CD4-positive, alpha-beta T cell treated with Interleukin-17A for 4 hours (primary cell): ENCODE data around the gene XG.
"Not testable (repeated sequence)": the region's sequence is repeated elsewhere in the genome, so short reads cannot be mapped to it uniquely, and the experiment has no call there.

Experiments
- DNase-seq: peaks from one replicate; pipeline ENCODE4 v3.0.0-alpha.2; 2020; ENCODE audit warnings: mixed read lengths

XG gene

DNA sequence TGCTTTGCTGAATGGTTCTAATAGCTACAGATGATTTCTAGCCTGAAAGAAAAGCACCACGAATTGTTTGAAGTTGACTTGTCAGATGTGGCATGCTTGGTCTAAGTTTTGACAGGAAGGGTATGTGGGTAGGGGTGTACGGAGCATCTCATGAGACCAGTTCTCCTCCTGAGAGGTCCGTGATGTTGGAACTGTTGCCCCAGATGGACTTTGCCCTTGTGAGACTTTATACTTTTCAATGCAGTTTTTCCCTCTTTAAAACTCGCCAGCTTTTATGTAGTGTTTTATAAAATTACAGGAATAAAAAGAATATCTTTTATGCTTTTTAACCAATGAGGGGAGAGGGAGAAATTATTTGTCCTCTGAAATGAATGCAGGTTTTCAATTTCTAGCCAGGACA, 16.6 kb upstream of the XG start:
- no peak for DNase-seq

DNA sequence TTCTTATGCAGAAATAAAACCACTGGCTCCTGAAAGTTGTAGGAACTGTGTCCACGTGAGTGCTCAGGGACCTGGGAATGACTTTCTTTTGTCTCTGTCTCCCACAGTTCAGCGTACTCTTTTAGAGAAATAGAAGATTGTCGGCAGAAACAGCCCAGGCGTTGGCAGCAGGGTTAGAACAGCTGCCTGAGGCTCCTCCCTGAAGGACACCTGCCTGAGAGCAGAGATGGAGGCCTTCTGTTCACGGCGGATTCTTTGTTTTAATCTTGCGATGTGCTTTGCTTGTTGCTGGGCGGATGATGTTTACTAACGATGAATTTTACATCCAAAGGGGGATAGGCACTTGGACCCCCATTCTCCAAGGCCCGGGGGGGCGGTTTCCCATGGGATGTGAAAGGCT, 11.2 kb upstream of the XG start:
- no peak for DNase-seq

DNA sequence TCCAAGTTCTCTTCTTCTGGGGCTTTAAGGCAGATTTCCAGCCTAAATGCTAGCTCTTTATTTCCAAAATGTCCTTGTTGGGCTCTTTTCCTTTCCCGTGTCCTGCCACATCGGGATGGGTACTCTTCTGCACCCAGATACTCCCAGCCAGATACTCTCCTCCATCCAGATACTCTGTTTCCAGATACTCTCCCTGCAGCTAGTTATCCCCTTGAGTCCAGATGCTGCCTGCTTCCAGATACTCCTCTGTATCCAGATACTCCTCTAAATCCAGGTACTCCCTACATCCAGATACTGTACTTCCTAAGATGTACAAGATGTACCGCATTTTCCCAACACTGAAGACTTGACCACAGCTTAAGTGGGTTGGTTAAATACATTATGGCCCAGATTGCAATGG, 10.5 kb upstream of the XG start:
- no peak for DNase-seq

- not testable (repeated sequence) for DNase-seq
These were observed 5.6 kb upstream of the XG start for GRCh38 chrX:2746250-2746649.

DNA sequence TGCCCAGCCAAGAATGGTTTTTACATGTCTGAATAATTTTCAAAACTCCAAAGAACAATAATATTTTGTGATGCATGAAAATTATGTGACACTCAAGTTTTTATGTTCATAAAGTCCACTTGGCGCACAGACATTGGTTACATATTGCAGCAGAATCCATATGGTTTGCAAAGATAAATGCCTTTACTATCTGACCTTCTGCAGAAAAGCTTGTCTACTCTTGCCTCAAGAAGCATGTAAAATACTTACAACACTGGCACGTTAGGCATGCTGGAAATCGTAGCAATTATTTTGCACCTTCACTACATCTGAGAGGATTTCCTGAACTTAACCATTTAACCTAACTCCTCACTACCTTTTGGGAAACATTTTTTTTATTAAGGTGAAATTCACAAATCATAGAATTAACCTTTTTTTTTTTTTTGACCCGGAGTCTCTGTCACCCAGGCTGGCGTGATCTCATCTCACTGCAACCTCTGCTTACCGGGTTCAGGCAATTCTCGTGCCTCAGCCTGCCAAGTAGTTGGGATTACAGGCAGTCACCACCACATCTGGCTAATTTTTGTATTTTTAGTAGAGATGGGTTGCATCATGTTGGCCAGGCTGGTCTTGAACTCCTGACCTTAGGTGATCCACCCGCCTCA, 3.5 kb upstream of the XG start:
- DNase-seq, result no peak

- DNase-seq, result no peak
These were observed 3.0 kb upstream of the XG start for GRCh38 chrX:2748815-2749188.

GRCh38 chrX:2751291-2751690, 549 bp upstream of the XG start:
- DNase-seq, result no peak

GRCh38 chrX:2752441-2752840, 601 bp downstream of the XG start:
- DNase-seq, result not testable (repeated sequence)

GRCh38 chrX:2755163-2755715, 3.4 kb downstream of the XG start:
- not testable (repeated sequence) for DNase-seq

DNA sequence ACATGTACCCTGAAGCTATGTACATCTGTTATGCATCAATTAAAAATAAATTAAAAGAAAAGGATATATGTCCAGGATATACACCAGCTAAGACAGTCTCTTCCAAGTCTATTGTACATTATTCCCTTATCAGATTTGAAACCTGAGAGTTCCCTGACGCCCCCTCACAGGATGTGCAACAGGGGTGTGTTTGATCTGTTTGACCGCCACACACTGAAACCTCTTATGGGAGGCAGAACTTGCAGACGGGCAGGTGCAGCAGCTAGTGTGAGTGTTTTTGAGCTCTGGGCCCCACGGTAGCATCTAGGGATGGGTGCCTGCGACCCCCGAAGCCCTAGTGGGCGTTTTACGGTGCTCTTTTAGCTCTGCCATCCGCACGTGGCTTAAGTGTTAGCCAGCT, 4.7 kb downstream of the XG start:
- DNase-seq, result no peak

DNA sequence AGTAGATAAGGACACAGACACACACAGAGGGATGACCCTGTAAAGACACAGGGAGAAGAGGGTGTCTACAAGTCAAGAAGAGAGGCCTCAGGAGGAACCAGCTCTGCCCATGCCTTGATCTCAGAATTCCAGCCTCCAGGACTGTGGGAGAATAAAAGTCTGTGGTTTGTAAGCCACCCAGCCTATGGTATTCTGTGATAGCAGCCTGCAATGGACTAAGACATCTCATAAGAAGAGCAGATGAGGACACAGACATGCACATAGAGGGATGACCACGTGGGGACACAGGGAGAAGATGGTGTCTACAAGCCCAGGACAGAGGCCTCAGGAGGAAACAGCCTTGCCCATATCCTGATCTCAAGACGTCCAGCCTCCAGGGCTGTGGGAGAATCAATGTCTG, 9.4 kb downstream of the XG start:
- DNase-seq, result no peak

GRCh38 chrX:2762671-2763070, 10.8 kb downstream of the XG start:
- not testable (repeated sequence) for DNase-seq

DNA sequence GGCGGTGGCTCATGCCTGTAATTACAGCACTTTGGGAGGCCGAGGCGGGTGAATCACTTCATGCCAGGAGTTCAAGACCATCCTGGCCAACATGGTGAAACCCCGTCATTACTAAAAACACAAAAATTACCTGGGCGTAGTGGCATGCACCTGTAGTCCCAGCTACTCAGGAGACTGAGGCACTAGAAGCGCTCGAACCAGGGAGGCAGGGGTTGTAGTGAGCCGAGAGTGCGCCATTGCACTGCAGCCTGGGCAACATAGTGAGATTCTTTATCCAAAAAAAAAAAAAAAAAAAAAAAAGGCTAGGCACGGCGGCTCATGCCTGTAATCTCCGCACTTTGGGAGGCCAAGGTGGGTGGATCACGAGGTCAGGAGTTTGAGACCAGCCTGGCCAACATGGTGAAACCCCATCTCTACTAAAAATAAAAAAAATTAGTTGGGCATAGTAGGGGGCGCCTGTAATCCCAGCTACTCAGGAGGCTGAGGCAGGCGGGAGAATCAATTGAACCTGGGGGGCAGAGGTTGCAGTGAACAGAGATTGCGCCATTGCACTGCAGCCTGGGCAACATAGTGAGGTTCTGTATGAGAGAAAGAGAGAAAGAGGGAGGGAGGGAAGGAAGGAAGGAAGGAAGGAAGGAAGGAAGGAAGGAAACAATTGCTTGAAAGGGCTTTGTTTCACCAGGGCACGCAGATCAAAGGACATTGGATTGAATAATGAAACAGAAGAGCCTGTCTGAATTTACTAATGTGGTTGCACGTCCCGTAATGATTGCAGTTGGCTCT, 13.1 kb downstream of the XG start:
- DNase-seq, result not testable (repeated sequence)

DNA sequence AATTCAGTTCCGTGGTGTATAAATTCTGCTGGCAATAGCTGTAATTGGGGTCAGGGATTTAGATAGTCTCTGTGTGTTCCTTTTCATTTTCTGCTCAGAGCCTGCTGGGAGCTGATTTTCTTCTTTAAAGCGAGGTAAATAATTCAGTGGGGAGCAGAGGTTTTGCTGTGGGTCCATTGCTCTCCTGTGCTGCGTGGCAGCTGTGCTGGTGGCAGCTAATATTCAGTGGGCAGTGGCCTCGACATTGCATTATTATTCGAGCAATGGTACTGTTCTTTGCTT, 13.7 kb downstream of the XG start:
- no peak for DNase-seq

DNA sequence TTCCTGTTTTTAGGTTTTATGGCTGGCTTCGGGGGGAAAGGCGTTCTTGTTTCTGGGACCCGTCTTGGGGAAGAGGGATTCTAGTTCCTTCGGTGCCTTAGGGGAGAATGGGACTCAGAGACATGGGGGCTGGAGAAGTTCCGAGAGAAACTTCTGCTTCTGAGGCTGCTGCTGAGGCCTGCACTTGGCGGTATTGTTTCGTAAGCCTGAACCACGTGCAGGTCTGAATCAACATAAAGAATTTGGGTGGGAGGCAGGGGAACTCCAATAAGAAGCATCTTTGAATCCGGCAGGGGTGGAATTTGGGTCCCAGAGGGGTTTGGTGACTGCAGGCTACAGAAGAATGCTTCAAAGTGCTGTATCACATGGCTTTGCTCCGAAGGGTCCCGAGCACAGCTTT, 15.1 kb downstream of the XG start:
- DNase-seq, result no peak

GRCh38 chrX:2767631-2768455, 16.0 kb downstream of the XG start:
- no peak for DNase-seq

GRCh38 chrX:2769615-2770014, 17.8 kb downstream of the XG start:
- no peak for DNase-seq

GRCh38 chrX:2773166-2774055, 21.6 kb downstream of the XG start:
- not testable (repeated sequence) for DNase-seq

DNA sequence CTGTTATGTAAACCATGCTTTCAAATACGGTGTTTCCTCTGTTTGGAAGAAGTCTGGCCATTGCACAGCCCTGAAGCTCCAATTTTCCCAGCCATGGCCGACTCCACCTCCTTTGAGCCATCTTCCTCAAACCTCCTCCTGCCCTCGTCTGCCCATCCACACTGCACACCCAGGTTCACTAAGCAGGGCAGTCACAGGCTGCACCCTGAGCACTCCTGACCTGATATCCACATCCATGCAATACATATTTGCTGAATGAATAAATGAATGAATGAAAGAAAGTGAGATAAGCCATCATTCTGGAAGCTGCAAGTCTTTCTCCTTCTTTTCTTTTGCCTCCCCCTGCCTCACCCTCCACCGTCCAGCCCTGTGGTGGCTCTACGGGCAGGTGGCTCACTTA, 22.2 kb downstream of the XG start:
- DNase-seq, result no peak

DNA sequence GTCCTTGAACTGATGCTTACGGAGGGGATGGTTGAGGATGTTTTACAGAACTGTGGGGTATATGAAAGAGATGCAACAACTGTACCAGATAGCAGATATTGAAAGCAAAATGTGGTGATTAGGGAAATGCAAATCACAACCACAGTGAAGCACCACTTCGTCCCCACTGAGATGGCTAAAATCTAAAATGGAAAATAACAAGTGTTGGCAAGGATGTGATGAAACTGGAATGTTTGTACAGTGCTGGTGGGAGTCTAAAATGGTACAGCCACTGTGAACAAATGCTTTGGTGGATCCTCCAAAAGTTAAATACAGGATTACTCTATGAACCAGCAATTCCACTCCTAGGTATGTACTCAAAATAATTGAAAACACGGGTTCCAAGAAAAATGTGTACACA, 22.9 kb downstream of the XG start:
- DNase-seq, result no peak

- DNase-seq, result not testable (repeated sequence)
These were observed 28.8 kb downstream of the XG start for GRCh38 chrX:2780472-2781225.

- no peak for DNase-seq
These were observed 29.4 kb downstream of the XG start for GRCh38 chrX:2781226-2781571.
